Bone marrow (tissue), 2 donors: Measurements from ENCODE around the gene NPSR1.
"Not testable (repeated sequence)": the region's sequence is repeated elsewhere in the genome, so short reads cannot be mapped to it uniquely, and the experiment has no call there.

Source experiments
- DNase-seq, 2 donors: peaks; one replicate each; lab custom pipeline; 2025; lab: John Stamatoyannopoulos, UW

The NPSR1 gene

GRCh38 chr7:34874329-34874728, 216.3 kb downstream of the NPSR1 start:
- not testable (repeated sequence) for DNase-seq

- DNase-seq: no peak
Observed at GRCh38 chr7:34875481-34875880, 217.5 kb downstream of the NPSR1 start.

- DNase-seq: not testable (repeated sequence)
Observed at GRCh38 chr7:34878944-34879735, 221.1 kb downstream of the NPSR1 start.

- DNase-seq: no peak
Observed at GRCh38 chr7:34879871-34880270, 221.9 kb downstream of the NPSR1 start.

GRCh38 chr7:34883855-34884254, 225.8 kb downstream of the NPSR1 start:
- not testable (repeated sequence) for DNase-seq

- DNase-seq: no peak
Observed at GRCh38 chr7:34886856-34887255, 228.8 kb downstream of the NPSR1 start.

- DNase-seq: no peak
Observed at GRCh38 chr7:34889951-34890350, 231.9 kb downstream of the NPSR1 start.

- DNase-seq: no peak
Observed at GRCh38 chr7:34895202-34895601, 237.2 kb downstream of the NPSR1 start.
